A549 (cell line): ENCODE results near the gene ISOC1. TPM values are rescaled to one million over a fixed set of nuclear protein-coding genes. Genes with fewer than 3 reads are reported as not detected.

ENCODE experiments used
- ATAC-seq, 2 experiments: fragments of 200-7000 bp in 1 of 2; fragments of >200 bp in 1 of 2; cut with Nextera tagmentation in 1 of 2; cut with Tn5 transposase in 1 of 2; 3 replicates each; pipeline versions ENCODE4 v1.8.0 to v1.9.1; 2018 to 2020; ENCODE audit warnings: mild to moderate bottlenecking in 1 of 2, moderate library complexity in 1 of 2
- CTCF ChIA-PET: fragments of 300-600 bp; sonication (Branson Sonifier 250); formaldehyde crosslinking; extraction: SDS; loops from one replicate; lab custom pipeline; 2021; ENCODE audit warnings: antibody characterized with exemption, inconsistent platforms; lab: Yijun Ruan, JAX
- POLR2A ChIA-PET: fragments of 350-600 bp; formaldehyde crosslinking; extraction: SDS; loops from one replicate; lab custom pipeline; 2021; ENCODE audit warnings: antibody characterized with exemption, inconsistent platforms; lab: Yijun Ruan, JAX
- DNase-seq, 2 experiments: peaks; one replicate each; pipeline versions ENCODE4 v3.0.0 to v3.0.0-alpha.2; 2011 to 2016; ENCODE audit warnings: low read depth in 1 of 2, low spot score in 1 of 2
- FAIRE-seq: peaks from 2 replicates; lab custom pipeline; 2011; peaks lifted over from hg19 to GRCh38; lab: Jason Lieb, UNC
- H3K27ac ChIP-seq, 2 experiments: fragments of >200 bp; sonication (Bioruptor Twin); formaldehyde crosslinking; 3 replicates each; pipeline ENCODE4 v1.5.1; 2016 to 2017
- H3K4me1 ChIP-seq: fragments of >200 bp; sonication (Bioruptor Twin); formaldehyde crosslinking; 3 replicates; pipeline ENCODE4 v1.6.1; 2016
- H3K4me2 ChIP-seq: fragments of >200 bp; sonication (Bioruptor Twin); formaldehyde crosslinking; 3 replicates; pipeline ENCODE4 v1.6.1; 2016
- H3K4me3 ChIP-seq: fragments of >200 bp; sonication (Bioruptor Twin); formaldehyde crosslinking; 3 replicates; pipeline ENCODE4 v1.5.1; 2016
- H3K9me3 ChIP-seq: fragments of >200 bp; sonication (Bioruptor Twin); formaldehyde crosslinking; 3 replicates; pipeline ENCODE4 v1.6.1; 2016
- BHLHE40 ChIP-seq: IDR thresholded peaks from 2 replicates; pipeline ENCODE4 v1.6.1; 2012; ENCODE audit warnings: low read depth, low read length, inconsistent platforms
- CBX2 ChIP-seq: fragments of 200-600 bp; sonication (generic); IDR thresholded peaks from 2 replicates; pipeline ENCODE4 v1.6.1; 2016; ENCODE audit warnings: low read depth, mild to moderate bottlenecking, borderline replicate concordance
- CBX8 ChIP-seq: fragments of 200-600 bp; sonication (generic); IDR thresholded peaks from 2 replicates; pipeline ENCODE4 v1.6.1; 2016
- CEBPB ChIP-seq, 2 experiments: fragments of >200 bp in 1 of 2; sonication (Bioruptor Twin) in 1 of 2; formaldehyde crosslinking in 1 of 2; IDR thresholded peaks; 2 replicates each; pipeline ENCODE4 v1.6.1; 2012 to 2016
- EHMT2 ChIP-seq: fragments of 200-600 bp; sonication (generic); IDR thresholded peaks from 2 replicates; pipeline ENCODE4 v1.6.1; 2016; ENCODE audit warnings: antibody characterized with exemption, low read depth, mild to moderate bottlenecking, moderate library complexity
- FOSB ChIP-seq: fragments of 250-450 bp; sonication (Bioruptor Pico); IDR thresholded peaks from 2 replicates; pipeline ENCODE4 v1.5.0; 2020; ENCODE audit warnings: mild to moderate bottlenecking, moderate library complexity
- FOSL2 ChIP-seq, 2 experiments: fragments of 450-650 bp in 1 of 2; fragments of >200 bp in 1 of 2; sonication (Bioruptor Twin) in 1 of 2; formaldehyde crosslinking; IDR thresholded peaks; 2 replicates each; pipeline versions ENCODE4 v1.5.0 to v1.6.1; 2016 to 2020; ENCODE audit warnings: mild to moderate bottlenecking in 1 of 2, moderate library complexity in 1 of 2
- HEYL ChIP-seq: fragments of 250-450 bp; sonication (Bioruptor Pico); IDR thresholded peaks from 2 replicates; pipeline ENCODE4 v1.8.0; 2021; ENCODE audit warnings: mild to moderate bottlenecking, moderate library complexity
- HOXB13 ChIP-seq: fragments of 250-450 bp; sonication (Bioruptor Pico); IDR thresholded peaks from 2 replicates; pipeline ENCODE4 v1.5.0; 2020; ENCODE audit warnings: low read depth, mild to moderate bottlenecking, moderate library complexity
- HOXB5 ChIP-seq: fragments of 250-450 bp; sonication (Bioruptor Pico); IDR thresholded peaks from 2 replicates; pipeline ENCODE4 v1.5.0; 2020; ENCODE audit warnings: mild to moderate bottlenecking, moderate library complexity
- JUNB ChIP-seq: fragments of >200 bp; sonication (Bioruptor Twin); formaldehyde crosslinking; IDR thresholded peaks from 2 replicates; pipeline ENCODE4 v1.6.1; 2016
- MAFK ChIP-seq: fragments of 450-650 bp; IDR thresholded peaks from 2 replicates; pipeline ENCODE4 v1.6.1; 2014; ENCODE audit not compliant: partially characterized antibody
- MAZ ChIP-seq: fragments of 150-350 bp; IDR thresholded peaks from 2 replicates; pipeline ENCODE4 v1.6.1; 2014; ENCODE audit warnings: antibody characterized with exemption, low read depth, low read length, borderline replicate concordance
- POLR2A ChIP-seq: IDR thresholded peaks from 2 replicates; pipeline ENCODE4 v1.6.1; 2012; ENCODE audit warnings: mild to moderate bottlenecking, low read length
- RAD21 ChIP-seq, 2 experiments: fragments of >200 bp in 1 of 2; sonication (Bioruptor Twin) in 1 of 2; formaldehyde crosslinking in 1 of 2; IDR thresholded peaks in 1 of 2; conservative IDR thresholded peaks in 1 of 2; 2 replicates in 1 of 2; 3 replicates in 1 of 2; pipeline ENCODE4 v1.6.1; 2012 to 2018; ENCODE audit warnings: inconsistent platforms in 1 of 2
- RARB ChIP-seq: fragments of 250-450 bp; sonication (Bioruptor Pico); IDR thresholded peaks from 2 replicates; pipeline ENCODE4 v1.8.0; 2021; ENCODE audit warnings: mild to moderate bottlenecking, moderate library complexity
- RCOR1 ChIP-seq: fragments of 150-350 bp; IDR thresholded peaks from 2 replicates; pipeline ENCODE4 v1.6.1; 2014; ENCODE audit warnings: antibody characterized with exemption, low read length, low read depth
- SREBF2 ChIP-seq: fragments of 450-650 bp; IDR thresholded peaks from 2 replicates; pipeline ENCODE4 v1.6.1; 2014; ENCODE audit warnings: mild to moderate bottlenecking, moderate library complexity
- ZSCAN20 ChIP-seq: fragments of 250-450 bp; sonication (Bioruptor Pico); IDR thresholded peaks from 2 replicates; pipeline ENCODE4 v1.8.0; 2022; ENCODE audit warnings: mild to moderate bottlenecking, moderate library complexity
- WGBS: methylation state at CpG from one replicate; pipeline ENCODE4 v1.1.6; 2017; ENCODE audit errors: missing lambda C conversion rate; 5-methylcytosine and 5-hydroxymethylcytosine counted together
- polyA plus RNA-seq, 4 experiments: library from polyadenylated mRNA; depleted of rRNA in 3 of 4; stranded (reverse); fragments of >200 nt; fragmentation: RNase III in 1 of 4; extraction: RNeasy Plus Mini Kit Qiagen cat#74134 plus additional on column Dnase treatment in 1 of 4; gene quantifications; 2 replicates in 3 of 4; 3 replicates in 1 of 4; pipeline ENCODE4 v1.2.3, GENCODE V29; 2011 to 2017
- TF ChIP-seq, protein P1 (sequence below): fragments of 150-350 bp; IDR thresholded peaks from 2 replicates; pipeline ENCODE4 v1.6.1; 2014; ENCODE audit warnings: low read depth, mild to moderate bottlenecking, low read length
- TF ChIP-seq, protein P2 (sequence below): fragments of >200 bp; sonication (Bioruptor Twin); formaldehyde crosslinking; IDR thresholded peaks from 3 replicates; pipeline ENCODE4 v1.6.1; 2016
- TF ChIP-seq, protein P3 (sequence below): IDR thresholded peaks from 2 replicates; pipeline ENCODE4 v1.6.1; 2012
- TF ChIP-seq, protein P4 (sequence below): fragments of >200 bp; sonication (Bioruptor Twin); formaldehyde crosslinking; IDR thresholded peaks from 3 replicates; pipeline ENCODE4 v1.5.1; 2016
- TF ChIP-seq, protein P5 (sequence below): fragments of 250-450 bp; sonication (Bioruptor Pico); IDR thresholded peaks from 2 replicates; pipeline ENCODE4 v1.5.0; 2020; ENCODE audit warnings: low read depth, mild to moderate bottlenecking, moderate library complexity
- TF ChIP-seq, protein P6 (sequence below): fragments of >200 bp; sonication (Bioruptor Twin); formaldehyde crosslinking; IDR thresholded peaks from 2 replicates; pipeline ENCODE4 v1.6.1; 2016
- TF ChIP-seq, protein P7 (sequence below): fragments of 250-450 bp; sonication (Bioruptor Pico); IDR thresholded peaks from 2 replicates; pipeline ENCODE4 v1.5.0; 2021; ENCODE audit warnings: mild to moderate bottlenecking, moderate library complexity, borderline replicate concordance

Gene ISOC1
- polyA plus RNA-seq, 2 of the 4 experiments (the other 2 are of a cell fraction) = 17.3 to 31.6 TPM

DNA sequence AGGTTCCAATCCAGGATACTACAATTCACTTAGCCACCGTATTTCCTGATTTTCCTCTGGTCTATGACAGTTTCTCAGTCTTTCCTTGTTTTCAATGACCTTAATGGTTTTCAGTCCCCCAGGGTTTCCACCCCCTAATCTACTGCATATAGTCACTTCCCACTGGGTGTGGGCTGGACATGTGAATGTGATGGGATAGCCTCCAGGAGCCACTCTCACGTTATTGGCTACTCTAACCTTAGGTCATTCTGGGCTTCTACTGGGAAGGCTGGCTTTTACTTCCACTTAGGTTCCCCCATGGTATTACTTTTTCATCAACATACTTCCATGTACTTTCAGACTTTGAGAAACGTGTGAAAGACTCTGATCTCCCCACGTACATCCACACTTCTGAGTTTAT is 46.5 kb downstream of the ISOC1 start:
- Histone ChIP-seq H3K9me3 (no peaks in the 10 kb centered on the region), H3K4me3 (no peak overlapping the region), H3K4me1 (no peaks in the 10 kb centered on the region), H3K4me2 (no peak overlapping the region), H3K27ac (no peak overlapping the region)
- WGBS = under 1% methylated on average over 4 of the region's 4 CpGs
- no peak for ATAC-seq
- POLR2A ChIA-PET = no interaction called here
- TF ChIP-seq, protein P1, sequence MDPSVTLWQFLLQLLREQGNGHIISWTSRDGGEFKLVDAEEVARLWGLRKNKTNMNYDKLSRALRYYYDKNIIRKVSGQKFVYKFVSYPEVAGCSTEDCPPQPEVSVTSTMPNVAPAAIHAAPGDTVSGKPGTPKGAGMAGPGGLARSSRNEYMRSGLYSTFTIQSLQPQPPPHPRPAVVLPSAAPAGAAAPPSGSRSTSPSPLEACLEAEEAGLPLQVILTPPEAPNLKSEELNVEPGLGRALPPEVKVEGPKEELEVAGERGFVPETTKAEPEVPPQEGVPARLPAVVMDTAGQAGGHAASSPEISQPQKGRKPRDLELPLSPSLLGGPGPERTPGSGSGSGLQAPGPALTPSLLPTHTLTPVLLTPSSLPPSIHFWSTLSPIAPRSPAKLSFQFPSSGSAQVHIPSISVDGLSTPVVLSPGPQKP = no peak
- TF ChIP-seq MAZ (no peak), FOSB (CRISPR knock-in tag) (no peak), CBX8 (no peak), BHLHE40 (no peak), SREBF2 (no peak)
- TF ChIP-seq, protein P2, sequence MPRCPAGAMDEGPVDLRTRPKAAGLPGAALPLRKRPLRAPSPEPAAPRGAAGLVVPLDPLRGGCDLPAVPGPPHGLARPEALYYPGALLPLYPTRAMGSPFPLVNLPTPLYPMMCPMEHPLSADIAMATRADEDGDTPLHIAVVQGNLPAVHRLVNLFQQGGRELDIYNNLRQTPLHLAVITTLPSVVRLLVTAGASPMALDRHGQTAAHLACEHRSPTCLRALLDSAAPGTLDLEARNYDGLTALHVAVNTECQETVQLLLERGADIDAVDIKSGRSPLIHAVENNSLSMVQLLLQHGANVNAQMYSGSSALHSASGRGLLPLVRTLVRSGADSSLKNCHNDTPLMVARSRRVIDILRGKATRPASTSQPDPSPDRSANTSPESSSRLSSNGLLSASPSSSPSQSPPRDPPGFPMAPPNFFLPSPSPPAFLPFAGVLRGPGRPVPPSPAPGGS = no peak
- TF ChIP-seq, protein P3, sequence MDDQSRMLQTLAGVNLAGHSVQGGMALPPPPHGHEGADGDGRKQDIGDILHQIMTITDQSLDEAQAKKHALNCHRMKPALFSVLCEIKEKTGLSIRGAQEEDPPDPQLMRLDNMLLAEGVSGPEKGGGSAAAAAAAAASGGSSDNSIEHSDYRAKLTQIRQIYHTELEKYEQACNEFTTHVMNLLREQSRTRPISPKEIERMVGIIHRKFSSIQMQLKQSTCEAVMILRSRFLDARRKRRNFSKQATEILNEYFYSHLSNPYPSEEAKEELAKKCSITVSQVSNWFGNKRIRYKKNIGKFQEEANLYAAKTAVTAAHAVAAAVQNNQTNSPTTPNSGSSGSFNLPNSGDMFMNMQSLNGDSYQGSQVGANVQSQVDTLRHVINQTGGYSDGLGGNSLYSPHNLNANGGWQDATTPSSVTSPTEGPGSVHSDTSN = no peak
- TF ChIP-seq, protein P4, sequence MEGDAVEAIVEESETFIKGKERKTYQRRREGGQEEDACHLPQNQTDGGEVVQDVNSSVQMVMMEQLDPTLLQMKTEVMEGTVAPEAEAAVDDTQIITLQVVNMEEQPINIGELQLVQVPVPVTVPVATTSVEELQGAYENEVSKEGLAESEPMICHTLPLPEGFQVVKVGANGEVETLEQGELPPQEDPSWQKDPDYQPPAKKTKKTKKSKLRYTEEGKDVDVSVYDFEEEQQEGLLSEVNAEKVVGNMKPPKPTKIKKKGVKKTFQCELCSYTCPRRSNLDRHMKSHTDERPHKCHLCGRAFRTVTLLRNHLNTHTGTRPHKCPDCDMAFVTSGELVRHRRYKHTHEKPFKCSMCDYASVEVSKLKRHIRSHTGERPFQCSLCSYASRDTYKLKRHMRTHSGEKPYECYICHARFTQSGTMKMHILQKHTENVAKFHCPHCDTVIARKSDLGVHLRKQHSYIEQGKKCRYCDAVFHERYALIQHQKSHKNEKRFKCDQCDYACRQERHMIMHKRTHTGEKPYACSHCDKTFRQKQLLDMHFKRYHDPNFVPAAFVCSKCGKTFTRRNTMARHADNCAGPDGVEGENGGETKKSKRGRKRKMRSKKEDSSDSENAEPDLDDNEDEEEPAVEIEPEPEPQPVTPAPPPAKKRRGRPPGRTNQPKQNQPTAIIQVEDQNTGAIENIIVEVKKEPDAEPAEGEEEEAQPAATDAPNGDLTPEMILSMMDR = no peak
- TF ChIP-seq, protein P5, sequence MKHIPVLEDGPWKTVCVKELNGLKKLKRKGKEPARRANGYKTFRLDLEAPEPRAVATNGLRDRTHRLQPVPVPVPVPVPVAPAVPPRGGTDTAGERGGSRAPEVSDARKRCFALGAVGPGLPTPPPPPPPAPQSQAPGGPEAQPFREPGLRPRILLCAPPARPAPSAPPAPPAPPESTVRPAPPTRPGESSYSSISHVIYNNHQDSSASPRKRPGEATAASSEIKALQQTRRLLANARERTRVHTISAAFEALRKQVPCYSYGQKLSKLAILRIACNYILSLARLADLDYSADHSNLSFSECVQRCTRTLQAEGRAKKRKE (CRISPR knock-in tag) = no peak
- TF ChIP-seq, protein P6, sequence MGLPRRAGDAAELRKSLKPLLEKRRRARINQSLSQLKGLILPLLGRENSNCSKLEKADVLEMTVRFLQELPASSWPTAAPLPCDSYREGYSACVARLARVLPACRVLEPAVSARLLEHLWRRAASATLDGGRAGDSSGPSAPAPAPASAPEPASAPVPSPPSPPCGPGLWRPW = no peak
- CTCF ChIA-PET = no interaction called here
- no peak for FAIRE-seq
- DNase-seq = no peak

DNA sequence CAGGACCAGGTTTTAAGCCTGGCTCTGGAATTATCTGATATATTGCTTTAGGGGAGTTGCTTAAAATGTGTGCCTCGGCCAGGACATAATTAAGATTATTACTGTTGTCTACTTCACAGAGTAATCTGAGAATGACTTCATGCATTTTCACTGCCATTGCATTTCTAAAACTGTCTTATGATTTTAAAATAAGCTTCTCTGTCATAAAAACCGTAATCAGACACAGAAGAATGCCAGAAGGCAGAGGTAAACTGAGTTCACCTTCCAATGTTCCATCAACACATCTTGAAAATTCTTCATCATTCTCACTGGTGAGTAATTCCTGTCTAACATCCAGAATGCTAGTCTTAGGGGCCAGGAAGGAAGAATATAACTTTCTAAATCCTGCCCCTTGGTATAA is 47.1 kb downstream of the ISOC1 start:
- no peak for FAIRE-seq
- CTCF ChIA-PET = no interaction called here
- 2% methylated on average over 2 of the region's 2 CpGs for WGBS

More for the DNA sequence above, 47.1 kb downstream of the ISOC1 start:
- Histone ChIP-seq H3K4me2 (no peak overlapping the region), H3K27ac (no peak overlapping the region), H3K9me3 (no peaks in the 10 kb centered on the region), H3K4me3 (no peak overlapping the region), H3K4me1 (no peaks in the 10 kb centered on the region)
- TF ChIP-seq HEYL (CRISPR knock-in tag) = no peak
- TF ChIP-seq FOSL2 (IDR thresholded peaks at IDR 0.05) = no peak
- TF ChIP-seq FOSL2 (CRISPR knock-in tag; IDR thresholded peaks at IDR 0.05) = no peak
- TF ChIP-seq HOXB5 (CRISPR knock-in tag) = no peak
- TF ChIP-seq FOSB (CRISPR knock-in tag) = no peak
- TF ChIP-seq MAFK = no peak
- no peak for TF ChIP-seq EHMT2
- no peak for TF ChIP-seq ZSCAN20 (CRISPR knock-in tag)
- TF ChIP-seq, protein P2 = no peak
- no peak for TF ChIP-seq RAD21 (conservative IDR thresholded peaks at IDR 0.05 in 1 of 2, IDR thresholded peaks at IDR 0.05 in 1 of 2)
- TF ChIP-seq JUNB = no peak
- no peak for TF ChIP-seq RARB (CRISPR knock-in tag)
- no peak for TF ChIP-seq HOXB13 (CRISPR knock-in tag)
- TF ChIP-seq, protein P7, sequence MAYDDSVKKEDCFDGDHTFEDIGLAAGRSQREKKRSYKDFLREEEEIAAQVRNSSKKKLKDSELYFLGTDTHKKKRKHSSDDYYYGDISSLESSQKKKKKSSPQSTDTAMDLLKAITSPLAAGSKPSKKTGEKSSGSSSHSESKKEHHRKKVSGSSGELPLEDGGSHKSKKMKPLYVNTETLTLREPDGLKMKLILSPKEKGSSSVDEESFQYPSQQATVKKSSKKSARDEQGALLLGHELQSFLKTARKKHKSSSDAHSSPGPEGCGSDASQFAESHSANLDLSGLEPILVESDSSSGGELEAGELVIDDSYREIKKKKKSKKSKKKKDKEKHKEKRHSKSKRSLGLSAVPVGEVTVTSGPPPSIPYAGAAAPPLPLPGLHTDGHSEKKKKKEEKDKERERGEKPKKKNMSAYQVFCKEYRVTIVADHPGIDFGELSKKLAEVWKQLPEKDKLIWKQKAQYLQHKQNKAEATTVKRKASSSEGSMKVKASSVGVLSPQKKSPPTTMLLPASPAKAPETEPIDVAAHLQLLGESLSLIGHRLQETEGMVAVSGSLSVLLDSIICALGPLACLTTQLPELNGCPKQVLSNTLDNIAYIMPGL = no peak
- TF ChIP-seq BHLHE40 = no peak
- no peak for TF ChIP-seq CBX2
- no peak for TF ChIP-seq POLR2A
- TF ChIP-seq, protein P6 = no peak
- TF ChIP-seq CEBPB (IDR thresholded peaks at IDR 0.05) = no peak
- TF ChIP-seq RCOR1 = no peak
- DNase-seq = no peak
- no peak for ATAC-seq
- POLR2A ChIA-PET = no interaction called here
